HEK293T (cell line): Measurements from ENCODE around the gene WWOX.

ENCODE experiments used
- BHLHE40 ChIP-seq: fragments of 450-650 bp; IDR thresholded peaks from 2 replicates; pipeline ENCODE4 v1.6.1; 2016; ENCODE audit warnings: mild to moderate bottlenecking, moderate library complexity, borderline replicate concordance
- ELF4 ChIP-seq: fragments of 450-650 bp; IDR thresholded peaks from 2 replicates; pipeline ENCODE4 v1.6.1; 2017; ENCODE audit warnings: antibody characterized with exemption
- FOXA1 ChIP-seq: fragments of 450-650 bp; IDR thresholded peaks from 2 replicates; pipeline ENCODE4 v1.6.1; 2016; ENCODE audit warnings: mild to moderate bottlenecking
- FOXK2 ChIP-seq: fragments of 450-650 bp; IDR thresholded peaks from 2 replicates; pipeline ENCODE4 v1.6.1; 2016; ENCODE audit warnings: mild to moderate bottlenecking
- FOXM1 ChIP-seq: fragments of 450-650 bp; IDR thresholded peaks from 2 replicates; pipeline ENCODE4 v1.6.1; 2017; ENCODE audit warnings: mild to moderate bottlenecking, borderline replicate concordance
- L3MBTL2 ChIP-seq: fragments of 450-650 bp; conservative IDR thresholded peaks from 2 replicates; pipeline ENCODE4 v1.6.1; 2016; ENCODE audit warnings: mild to moderate bottlenecking
- NFRKB ChIP-seq: fragments of 450-650 bp; IDR thresholded peaks from 2 replicates; pipeline ENCODE4 v1.6.1; 2016; ENCODE audit warnings: mild to moderate bottlenecking, moderate library complexity
- PKNOX1 ChIP-seq: fragments of 450-650 bp; IDR thresholded peaks from 2 replicates; pipeline ENCODE4 v1.6.1; 2016
- SP1 ChIP-seq: fragments of 450-650 bp; IDR thresholded peaks from 2 replicates; pipeline ENCODE4 v1.6.1; 2017
- SUZ12 ChIP-seq: fragments of 450-650 bp; IDR thresholded peaks from 2 replicates; pipeline ENCODE4 v1.6.1; 2016; ENCODE audit warnings: mild to moderate bottlenecking
- TARDBP ChIP-seq: fragments of 450-650 bp; IDR thresholded peaks from 2 replicates; pipeline ENCODE4 v1.6.1; 2016
- ZNF384 ChIP-seq: fragments of 450-650 bp; IDR thresholded peaks from 2 replicates; pipeline ENCODE4 v1.6.1; 2016

GRCh38 chr16:79134300-79134699 lies 1034.8 kb downstream of the WWOX start:
- TF ChIP-seq SP1 (no peak), BHLHE40 (no peak), FOXM1 (no peak), L3MBTL2 (no peak), PKNOX1 (no peak), ELF4 (no peak), ZNF384 (no peak), TARDBP (no peak), FOXA1 (no peak), NFRKB (no peak), SUZ12 (no peak), FOXK2 (no peak)
